CD4-positive, alpha-beta T cell treated with Interleukin-21 for 1 hour (primary cell): ENCODE measurements around the gene JAML.

Experiments used
- DNase-seq: peaks from one replicate; pipeline ENCODE4 v3.0.0-alpha.2; 2020

Gene JAML, protein sequence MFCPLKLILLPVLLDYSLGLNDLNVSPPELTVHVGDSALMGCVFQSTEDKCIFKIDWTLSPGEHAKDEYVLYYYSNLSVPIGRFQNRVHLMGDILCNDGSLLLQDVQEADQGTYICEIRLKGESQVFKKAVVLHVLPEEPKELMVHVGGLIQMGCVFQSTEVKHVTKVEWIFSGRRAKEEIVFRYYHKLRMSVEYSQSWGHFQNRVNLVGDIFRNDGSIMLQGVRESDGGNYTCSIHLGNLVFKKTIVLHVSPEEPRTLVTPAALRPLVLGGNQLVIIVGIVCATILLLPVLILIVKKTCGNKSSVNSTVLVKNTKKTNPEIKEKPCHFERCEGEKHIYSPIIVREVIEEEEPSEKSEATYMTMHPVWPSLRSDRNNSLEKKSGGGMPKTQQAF

DNA sequence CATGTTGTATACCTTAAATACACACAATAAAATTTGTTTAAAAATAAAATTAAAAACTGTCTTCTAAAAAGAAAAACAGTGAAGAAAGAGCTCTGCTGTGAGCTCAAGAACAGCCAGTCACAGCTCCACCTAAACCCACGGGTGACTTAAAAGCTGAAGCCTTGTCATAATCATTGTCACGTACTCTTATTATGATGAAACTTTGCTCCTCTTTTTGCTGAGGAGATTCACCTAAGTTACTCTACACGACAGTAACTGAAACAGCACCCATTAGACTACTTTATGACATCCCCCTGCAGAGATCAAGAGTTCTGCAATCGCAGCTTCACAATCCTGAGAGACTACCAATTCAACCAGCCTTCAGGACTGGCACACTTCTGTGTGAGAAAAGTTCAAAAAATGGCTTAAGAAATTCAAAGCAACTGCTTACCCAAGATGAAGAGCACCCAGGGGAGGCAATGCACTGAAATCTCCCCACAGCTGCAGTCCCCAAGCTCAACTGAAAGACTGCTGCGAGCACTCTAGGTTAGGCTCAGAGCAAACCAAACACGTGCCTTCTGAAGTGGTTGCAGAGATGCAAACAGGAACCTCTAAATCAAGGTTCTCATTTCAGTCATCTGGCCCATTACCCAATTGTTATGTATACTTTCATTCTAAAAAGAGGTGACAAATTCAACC, at the start of gene JAML:
TSS of gene JAML (minus strand) at position 501 of the 678 bp plus-strand sequence. CDS start 10,145 bp downstream, outside the sequence.
- DNase-seq: peak; percentile 77

DNA sequence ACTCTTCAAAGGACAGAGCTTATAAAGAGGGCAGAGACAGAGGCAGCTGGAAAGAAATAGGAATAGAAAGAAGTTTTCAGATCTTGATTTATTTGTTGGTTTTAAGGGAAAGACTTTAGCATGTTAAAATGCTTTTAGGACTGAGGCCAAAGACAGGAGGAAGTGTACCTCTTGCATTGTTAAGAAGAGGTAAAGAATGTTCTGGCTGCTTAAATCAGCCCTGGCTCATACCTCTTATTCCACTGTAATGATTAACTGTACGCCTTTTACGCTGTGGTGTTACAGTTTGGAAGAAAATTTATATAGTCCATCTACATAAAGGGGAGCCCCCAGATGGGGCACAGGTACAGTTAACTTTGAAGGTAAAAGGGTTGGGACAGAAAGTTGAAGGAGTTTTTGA, 49.4 kb upstream of the JAML start:
- DNase-seq: no peak

DNA sequence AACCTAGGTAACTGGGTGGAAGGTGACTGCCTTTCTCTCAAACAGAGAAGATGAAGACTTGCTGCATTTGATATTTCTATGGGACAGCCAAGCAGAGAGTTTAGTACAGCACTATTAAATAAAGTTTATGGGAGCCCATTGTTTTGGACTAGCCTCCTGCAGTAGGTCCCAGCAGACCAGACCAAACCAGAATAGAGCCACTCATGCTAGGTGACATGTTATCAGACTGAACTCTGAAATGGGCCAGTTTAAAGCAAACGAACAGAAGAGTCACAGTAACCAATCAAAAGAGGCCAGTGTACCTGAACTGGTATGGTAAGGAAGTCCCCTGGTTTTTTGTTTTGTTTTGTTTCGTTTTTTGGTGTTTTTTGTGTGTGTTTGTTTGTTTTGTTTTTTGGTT, 47.2 kb upstream of the JAML start:
- DNase-seq: no peak

DNA sequence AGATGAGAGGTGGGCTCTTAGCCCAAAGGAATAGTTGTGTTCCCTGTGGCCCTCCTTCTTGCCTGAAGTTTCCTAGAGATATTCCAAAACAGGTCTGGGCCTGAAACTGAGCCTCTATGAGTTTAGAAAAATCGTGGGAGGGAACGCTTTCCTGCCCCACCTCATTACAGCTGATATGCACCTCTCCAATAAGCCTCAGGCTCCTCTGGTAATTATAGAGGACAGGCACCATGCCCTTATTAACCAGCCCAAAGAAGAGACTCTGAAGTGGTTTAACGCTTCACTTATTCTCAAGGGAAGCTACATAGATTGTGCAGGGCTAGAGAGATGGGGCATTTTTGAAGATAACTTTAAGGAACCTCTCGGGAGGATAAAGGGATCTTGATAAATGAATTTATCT, 42.7 kb upstream of the JAML start:
- no peak for DNase-seq

DNA sequence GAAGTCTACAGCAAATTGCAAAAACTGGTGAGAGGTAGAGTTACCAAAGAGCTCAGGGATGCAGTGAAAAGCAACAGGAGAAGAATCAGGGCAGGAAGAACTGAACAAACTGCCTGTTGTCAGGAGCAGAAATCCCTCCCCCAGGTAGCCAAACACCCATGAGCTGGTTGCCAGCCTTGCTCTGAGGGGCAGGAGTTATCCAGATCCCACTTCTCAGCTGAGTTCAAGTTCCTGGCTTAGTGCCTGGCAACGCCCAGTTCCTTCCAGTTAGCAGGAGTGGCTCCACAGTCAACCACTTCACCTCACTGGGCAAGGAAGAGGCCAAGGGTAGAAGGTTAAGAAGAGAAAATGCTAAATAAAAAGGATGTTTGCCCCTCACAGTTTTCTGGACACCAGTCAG, 41.1 kb upstream of the JAML start:
- DNase-seq: no peak

DNA sequence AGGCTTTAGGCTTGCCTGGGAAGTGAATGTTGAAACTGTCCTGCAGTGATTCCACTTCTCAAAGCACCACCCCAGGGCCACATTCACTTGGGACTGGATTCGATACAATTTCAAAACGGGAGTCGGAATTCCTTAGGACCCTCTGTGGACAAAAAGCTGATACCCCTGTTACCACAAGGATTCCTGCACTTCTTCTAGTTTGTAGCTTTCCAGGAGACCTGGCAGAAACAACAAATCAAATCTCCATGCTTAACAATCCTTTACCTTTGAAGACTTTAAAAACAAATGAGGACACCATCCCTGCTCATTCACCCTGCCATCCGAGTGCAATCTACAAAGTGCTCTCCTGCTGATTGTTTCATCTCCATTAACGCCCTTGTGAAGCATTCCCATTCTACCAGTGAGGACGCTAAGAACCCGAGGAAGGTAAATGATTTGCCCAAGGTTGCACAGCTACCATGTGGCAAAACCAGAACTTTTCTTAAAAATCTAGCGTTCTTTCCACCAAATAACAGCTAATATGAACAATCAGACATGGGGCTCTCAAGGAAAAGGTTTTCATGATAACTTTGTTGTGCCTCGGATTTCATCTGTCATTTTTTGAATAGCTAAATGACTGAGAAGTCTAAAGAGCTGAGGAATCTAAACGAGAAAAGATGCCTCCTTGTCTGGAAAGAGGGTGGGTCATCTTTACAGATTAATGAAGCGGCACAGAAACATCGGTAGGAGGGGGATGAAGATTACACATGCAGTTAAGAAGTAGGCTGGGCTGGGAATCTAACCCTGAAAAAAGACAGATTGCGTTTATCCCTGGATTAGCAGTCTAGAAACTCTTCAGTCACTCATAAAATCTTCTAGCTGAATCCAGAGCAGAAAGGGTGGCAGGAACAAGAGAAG, 40.0 kb upstream of the JAML start:
- DNase-seq: no peak

DNA sequence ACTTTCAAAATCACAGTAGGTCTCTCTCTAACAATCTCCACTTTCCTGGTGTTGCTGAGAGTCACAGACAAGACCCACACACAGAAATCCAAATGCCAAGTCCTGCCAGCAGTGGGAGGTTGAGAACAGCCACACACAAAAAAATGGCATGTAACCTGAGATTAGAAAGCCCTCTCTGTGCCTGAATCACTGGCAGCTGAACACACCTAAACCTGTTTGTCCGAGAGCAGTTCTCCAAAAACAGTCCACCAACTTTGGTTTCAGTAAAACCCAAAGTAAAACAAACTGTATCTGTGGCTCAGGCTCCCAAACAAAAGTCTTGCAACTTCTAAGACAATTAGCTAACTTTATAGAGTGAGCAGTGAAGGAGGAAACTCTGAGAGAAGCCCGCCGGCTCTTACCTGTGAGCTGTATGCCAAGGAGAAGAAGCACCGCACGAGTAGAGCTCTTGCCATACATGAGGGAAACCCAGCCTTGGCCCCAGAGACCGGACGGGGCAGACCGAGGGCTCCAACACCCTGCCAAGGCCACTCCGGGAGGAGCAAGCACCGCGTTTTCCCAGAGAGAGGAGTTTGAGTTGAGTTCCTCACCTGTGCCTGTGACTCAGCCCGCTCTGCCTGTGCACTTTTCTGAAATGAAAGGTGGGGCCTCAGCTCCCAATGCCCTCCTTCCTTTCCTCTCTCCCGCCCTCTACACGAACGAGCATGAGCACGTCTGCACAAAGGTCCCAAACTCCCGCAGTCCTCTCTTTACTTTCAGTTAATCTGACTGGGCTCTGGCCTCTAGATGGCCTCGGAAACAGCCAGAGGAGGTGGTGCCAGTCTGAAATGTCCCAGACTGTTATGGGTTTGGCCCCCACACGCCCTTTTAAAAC, 39.1 kb upstream of the JAML start, which contains the start of gene MPZL2:
TSS of gene MPZL2 (minus strand) at position 603 of the 874 bp plus-strand sequence. CDS start at position 459, 144 bp downstream.
- DNase-seq: no peak

DNA sequence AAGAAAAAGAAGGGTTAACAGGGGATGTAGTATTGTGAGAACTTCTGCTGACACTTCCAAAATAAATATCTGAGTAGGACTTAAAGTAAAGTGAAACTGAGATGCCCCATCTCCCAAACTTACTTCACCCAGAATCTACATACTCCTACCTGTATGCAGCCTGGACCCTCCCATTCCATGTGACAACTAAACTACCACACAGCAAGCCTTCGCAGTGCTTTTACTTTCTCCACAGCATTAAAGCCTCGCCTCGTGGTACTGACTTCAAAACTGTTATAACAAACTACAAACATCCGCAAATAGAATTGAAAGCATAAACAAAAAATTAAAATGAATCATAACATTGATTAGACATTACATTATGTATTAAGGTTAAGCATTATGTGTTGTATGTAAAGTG, 38.3 kb upstream of the JAML start:
- DNase-seq: no peak

DNA sequence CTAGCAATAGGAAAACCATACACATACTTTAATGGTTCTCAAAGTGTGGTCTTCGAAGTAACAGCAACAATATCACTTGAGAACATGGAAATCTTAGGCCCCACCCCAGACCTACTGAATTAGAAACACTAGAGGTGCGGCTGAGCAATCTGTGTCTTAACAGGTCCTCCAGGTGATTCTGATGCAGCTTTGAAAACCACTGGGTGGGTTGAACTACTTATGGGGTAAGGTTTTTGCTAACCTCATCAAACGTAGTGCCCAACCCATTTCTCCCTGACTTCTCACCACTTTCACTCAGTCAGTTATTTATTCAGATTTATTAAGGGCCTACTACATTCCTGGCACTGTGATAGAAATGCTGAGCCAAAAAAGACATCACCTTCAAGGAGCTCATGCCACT, 35.5 kb upstream of the JAML start:
- DNase-seq: no peak

DNA sequence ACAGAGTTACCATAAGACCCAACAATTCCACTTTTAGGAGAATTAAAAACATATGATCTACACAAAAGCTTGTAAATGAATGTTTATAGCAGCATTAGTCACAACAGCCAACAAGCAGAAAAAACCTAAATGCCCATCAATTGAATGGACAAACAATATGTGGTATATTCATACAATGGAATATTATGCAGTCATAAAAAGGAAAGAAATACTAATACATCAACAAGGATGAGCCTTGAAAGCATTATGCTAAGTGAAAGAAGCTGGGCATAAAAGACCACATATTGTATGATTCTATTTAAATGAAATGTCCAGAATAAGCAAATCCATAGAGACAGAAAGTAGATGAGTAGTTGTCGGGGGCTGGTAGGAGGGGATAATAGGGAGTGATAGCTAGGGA, 34.3 kb upstream of the JAML start:
- no peak for DNase-seq

DNA sequence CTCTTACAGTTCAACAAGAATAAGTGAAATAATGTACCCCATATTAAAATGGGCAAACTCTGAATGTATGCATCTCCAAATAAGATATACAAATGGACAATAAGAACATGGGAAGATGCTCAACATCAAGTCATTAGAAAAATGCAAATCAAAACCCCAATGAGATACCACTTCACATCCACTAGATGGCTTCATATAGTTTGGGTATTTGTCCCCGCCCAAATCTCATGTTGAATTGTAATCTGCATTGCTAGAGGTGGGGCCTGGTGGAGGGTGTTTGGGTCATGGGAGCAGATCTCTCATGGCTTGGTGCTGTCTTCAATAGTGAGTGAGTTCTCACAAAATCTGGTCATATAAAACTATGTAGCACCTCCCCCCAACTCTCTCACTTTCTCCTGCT, 33.6 kb upstream of the JAML start:
- DNase-seq: no peak

DNA sequence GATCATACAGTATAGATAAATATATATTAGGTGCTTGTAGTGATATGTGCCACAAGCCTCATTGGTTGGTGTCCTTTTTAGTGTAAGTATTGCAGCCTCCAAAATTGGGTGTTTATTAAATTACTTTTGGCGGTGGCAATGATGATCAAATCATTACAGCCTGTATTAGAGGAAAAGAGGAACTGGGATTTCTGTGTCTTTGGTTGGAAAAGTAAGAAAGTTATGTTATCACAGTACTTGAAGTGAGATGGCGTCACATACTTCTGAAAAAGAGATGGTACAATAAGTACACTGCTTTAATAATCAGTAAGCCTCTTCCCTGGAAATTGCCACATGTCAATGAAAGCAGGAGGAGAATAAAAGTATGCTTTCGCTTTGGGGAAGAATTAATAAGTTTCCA, 27.9 kb upstream of the JAML start:
- no peak for DNase-seq

DNA sequence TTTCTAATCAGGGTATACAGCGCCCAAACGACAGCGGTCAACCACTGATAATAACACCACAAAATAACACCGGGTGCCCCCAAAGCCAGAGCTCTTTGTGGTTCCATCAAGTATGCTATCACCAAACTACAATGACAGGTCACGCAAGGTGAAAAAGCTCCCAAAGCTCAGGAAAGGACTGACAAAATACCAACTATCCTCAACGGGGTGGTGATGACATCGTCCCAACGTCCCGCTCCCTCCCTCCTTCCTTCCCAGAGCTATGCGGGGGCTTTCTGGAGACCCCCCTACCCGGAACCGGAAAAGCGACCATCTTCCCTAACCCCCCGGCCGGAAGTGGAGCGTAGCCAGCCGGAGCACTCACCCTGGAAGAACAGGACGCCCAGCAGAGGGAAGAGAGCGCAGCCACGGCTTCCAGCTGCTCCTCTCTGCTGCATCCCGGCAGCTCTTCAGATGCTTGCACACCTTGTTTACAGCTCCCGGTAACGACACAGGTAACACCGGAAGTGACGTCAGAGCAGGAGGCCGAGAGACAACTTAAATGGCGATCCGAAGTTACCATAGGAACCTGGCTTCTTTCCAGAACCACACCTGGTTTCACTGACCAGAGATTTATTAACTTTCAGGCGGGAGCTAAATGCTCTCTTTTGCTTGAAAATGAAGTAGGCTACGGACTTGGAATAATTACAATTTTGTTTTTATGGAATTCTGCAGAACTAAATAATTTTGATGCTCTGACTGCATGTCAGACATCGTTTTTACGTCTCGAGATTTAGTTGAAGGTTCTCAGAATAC, 27.2 kb upstream of the JAML start, which contains the start of gene MPZL3:
TSS of gene MPZL3 (minus strand) at position 508 of the 795 bp plus-strand sequence. CDS start at position 437, 71 bp downstream.
- peak; percentile 95 for DNase-seq

DNA sequence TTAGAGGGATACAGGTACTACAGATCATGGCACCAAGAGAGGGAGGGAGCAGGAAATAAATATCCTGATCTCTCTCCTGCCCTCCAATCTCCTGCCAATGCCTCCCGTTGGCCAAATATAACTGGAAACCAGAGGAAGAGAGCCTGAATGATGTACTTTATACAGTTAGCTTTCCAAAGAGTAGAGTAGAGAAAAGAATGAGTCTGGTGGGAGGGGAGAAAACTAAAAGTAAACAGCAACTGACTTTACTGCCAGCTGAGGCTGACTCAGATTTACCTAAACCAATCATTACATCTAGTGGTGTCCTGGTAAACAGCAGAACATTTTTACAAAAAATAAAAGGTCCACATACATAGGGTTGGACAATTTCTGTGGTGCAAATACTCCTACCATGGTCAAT, 22.2 kb upstream of the JAML start:
- no peak for DNase-seq

DNA sequence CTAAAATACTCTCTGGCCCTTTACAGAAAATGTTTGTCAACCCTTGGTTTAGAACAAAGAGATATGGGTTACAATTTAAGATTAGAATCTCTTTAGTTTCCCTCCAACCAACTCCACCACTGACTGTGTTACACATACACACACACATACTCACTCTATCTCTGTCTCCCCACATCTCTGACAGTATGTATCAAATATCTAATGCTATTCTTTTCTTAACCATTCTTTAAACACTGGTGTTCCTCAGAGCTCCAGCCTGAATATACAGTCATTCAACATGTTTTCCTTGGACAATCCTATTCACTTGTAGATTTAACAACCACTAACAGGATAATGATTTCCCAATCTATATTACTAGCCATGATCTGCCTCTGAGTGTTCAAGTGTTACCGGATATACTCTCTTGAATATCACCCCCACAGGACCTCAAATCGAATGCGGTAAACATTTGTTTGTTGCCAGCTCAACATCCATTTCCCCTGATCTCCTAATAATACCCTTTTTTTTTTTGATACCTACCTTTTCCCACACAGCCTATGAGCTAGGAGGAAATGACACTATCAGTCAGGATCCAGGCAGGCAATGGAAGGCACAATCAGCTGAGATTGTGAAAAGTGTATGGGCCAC, 21.2 kb upstream of the JAML start:
- DNase-seq: no peak

DNA sequence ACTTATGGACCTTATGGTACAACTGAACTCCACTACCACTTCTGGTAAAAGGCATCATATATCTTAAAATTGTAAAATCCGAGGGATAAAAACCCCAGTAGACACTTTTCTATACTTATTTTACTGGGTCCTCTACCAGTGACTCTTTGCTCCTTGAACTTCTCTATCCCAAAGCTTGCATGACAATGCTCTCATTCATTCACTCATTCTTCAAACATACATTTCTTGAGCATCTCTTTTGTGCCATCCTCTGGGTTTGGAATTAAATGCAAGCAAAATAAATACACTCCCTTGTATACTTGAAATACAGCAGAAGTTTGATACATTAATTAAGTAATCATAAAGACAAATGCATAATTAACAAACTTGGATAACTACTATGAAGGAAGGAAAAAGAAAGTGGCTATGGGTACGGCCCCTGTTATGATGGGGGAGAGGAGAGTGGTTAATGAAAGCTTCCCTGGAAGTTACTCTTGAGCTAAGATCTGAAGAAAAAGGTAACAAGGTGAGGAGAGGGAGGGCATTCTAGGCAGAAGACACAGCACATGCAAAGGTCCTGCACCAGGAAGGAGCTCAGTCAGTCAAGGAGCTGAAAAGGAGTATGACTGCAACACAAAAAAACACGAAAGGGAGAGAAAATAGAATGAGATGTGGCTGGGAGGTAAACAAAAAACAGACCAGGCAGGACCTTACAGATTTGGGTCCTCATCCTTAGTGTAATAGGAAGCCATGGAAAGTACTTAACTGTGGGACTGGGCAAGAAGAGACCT, 19.4 kb upstream of the JAML start:
- DNase-seq: no peak

DNA sequence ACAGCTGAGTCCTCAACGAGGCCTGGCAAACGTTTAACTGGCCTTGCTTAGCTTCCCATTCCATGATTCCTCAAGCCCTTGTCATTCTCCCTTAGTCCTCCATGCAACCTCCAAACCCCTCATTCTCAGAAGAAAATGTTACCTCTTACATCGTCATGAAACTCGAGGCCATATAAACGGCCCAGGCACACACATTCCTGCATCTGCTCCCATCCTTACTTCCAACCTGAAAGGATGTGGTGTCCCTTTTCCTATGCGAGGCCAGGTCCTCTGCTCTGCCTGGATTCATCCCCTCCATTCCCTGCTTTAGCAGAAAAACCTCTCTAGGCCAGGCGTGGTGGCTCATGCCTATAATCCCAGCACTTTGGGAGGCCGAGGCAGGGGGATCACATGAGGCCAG, 18.4 kb upstream of the JAML start:
- DNase-seq: no peak

DNA sequence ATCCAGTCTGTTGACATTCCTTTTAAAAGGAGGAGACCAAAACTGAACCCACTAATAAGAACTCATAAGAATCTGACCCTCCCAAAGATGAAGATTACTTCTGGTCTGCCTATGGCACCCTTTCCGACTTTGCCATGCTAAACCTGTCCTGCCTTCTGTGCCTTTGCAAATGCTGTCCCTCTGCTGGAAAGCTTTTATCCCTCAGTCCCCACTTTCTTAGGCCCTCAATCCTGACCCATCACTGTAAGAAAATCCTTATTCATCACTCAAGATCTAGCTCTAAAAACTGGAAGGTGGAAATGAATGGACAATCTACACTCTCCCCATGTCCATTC, 16.9 kb upstream of the JAML start:
- no peak for DNase-seq

DNA sequence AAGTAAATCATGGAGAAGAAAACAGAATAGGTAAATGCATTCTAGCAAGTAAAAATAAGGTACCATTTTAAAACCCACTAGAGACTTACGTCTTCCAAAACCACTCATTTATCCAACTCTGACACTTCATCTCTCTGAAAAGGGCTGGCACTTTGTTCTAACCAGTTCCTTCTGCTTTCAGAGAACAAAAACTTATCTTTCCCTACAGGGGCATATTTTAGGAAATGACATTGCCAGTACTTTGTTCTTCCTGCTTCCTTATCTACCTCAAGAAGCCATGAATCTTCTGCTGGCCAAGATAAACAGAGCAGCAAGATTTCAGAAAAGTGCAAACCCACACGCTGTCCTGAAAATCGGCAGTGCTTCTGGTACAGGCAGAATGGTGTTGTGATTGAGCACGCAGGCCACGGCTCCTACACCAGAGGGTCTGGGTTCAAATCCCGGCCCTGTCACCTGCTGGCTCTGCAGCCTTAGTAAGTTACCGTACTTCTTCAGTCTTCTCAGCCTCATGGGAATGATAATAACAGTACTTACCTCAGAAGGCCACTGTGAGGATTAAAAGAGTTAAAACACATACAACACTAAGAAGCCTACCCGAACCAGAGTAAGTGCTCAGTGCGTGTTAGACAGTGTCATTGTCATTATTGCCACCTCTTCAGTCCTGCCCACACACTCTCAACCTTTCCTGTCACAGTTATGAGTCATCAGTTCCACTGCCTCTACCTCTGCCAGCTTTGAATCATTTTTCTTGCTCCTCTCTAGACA, 16.4 kb upstream of the JAML start:
- peak; percentile 79 for DNase-seq
